GM19468 (cell line): Measurements from ENCODE around the gene FOXR1.
"Not testable (repeated sequence)": the region's sequence is repeated elsewhere in the genome, so short reads cannot be mapped to it uniquely, and the experiment has no call there.

Experiments
- ATAC-seq: cut with Tn5 transposase; IDR thresholded peaks from one replicate; pipeline ENCODE4 v1.9.1; 2021; ENCODE audit warnings: mild to moderate bottlenecking, moderate library complexity, moderate number of reproducible peaks; ENCODE audit not compliant: unreplicated experiment; ENCODE audit errors: extremely low read depth

The FOXR1 gene

GRCh38 chr11:118939953-118940598 is 31.5 kb upstream of the FOXR1 start:
- ATAC-seq: no peak

DNA sequence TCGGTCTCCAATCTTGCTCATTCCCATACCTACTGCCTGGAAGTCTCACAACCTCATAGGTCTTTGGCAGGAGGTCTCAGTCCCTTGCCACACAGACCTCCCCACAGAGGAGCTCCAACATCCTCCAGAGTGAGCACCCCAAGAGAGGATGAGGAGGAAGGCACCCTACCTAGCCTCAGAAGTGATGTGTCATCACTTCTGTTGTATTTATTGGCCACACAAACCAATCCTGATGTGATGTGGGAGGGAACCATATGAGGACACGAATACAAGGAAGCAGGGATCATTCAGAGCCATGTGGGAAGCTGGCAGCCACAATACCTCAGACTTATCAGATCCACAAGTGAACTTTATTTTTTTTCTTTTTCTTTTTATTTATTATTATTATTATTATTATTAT is 24.5 kb upstream of the FOXR1 start:
- no peak for ATAC-seq

DNA sequence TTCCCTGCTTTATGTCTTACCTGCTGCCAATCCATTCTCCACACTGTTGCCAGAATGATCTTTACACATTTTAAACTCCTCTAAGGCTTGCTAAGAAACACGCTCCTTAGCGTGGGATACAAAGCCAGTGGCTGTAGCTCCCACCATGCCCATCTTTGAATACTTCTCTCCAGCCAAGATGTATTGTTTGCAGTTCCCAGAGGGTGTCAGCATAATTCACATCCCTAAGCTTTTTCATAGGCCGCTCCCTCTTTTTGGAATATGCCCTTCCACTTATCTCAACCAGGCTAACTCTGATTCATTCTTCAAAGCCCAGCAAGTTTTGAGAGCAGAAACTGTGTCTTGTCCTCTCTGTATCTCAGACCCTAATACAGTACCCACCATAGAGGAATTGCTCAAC is 23.6 kb upstream of the FOXR1 start:
- ATAC-seq: no peak

DNA sequence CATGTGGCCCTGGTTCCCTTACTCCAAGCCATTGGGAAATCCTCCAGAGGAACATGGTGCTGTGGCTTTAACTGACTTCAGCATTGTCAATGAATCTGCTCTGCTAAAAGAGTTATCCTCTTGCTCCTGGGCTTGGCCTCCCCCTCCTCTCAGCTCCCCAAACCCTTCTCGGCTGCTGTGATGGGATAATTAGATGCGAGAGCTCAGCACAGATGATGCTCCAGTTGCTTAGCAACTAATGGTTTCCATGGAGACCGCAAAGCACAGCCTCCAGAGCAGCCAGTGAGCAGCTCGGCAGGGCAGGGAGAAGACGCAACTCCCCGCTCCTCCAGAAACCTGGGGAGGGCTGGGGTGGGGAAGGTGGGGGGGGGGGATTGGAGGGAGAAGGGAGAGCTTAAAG is 18.3 kb upstream of the FOXR1 start:
- ATAC-seq: no peak

GRCh38 chr11:118953976-118954375 is 17.6 kb upstream of the FOXR1 start:
- not testable (repeated sequence) for ATAC-seq

DNA sequence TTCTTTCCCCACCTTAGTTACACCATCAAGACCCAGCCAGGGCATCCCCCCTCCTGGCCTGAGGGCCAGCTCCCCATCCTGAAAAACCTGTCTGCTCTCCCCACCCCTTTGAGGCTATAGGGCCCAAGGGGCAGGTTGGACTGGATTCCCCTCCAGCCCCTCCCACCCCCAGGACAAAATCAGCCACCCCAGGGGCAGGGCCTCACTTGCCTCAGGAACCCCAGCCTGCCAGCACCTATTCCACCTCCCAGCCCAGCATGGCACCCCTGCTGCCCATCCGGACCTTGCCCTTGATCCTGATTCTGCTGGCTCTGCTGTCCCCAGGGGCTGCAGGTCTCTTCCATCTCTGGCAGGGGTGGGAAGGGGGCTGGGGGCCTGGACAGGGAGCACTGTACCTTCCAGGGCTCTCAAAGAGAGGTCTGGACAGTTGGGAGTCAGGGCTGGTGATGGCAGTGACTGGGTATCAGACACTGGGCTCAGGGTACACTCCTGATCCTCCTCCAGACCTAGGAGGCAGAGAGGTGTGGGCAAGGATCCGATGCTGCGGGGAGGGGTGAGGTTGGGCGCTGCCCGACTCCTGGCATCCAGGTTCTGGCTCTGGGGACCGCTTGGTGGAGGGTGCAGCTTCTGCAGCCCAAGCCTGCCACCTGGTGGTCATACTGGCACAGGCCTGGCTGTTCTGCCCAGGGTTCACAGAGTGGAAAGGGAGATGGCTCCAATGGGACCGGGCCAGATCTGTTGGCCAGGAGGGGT is 15.3 kb upstream of the FOXR1 start, which contains the start of gene UPK2:
TSS of gene UPK2 (plus strand) at position 205 of the 753 bp plus-strand sequence. CDS start at position 258, 53 bp downstream.
- peak; percentile 79 for ATAC-seq

DNA sequence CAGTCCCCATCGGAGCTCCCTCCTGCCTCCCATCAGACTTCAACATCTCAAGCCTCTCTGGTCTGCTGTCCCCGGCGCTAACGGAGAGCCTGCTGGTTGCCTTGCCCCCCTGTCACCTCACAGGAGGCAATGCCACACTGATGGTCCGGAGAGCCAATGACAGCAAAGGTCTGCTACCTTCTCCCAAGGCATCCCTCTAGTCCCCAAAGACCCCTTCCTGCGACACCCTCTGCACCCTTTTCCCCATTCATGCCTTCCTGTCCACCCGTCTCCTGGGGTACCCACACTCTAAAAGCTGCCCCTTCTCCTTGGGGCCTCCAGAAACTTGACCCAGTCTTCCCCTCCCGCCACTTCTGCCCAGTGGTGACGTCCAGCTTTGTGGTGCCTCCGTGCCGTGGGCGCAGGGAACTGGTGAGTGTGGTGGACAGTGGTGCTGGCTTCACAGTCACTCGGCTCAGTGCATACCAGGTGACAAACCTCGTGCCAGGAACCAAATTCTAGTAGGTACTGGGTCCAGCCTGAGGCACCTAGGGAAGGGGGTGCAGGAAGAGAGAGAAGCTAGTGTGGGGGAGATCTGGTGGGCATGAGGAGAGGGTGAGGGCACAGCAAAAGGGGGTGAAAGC is 14.6 kb upstream of the FOXR1 start:
- no peak for ATAC-seq

- ATAC-seq: no peak
Observed at GRCh38 chr11:118957549-118957948, 14.0 kb upstream of the FOXR1 start.

GRCh38 chr11:118957968-118958367 is 13.6 kb upstream of the FOXR1 start:
- ATAC-seq: no peak

- ATAC-seq: no peak
Observed at GRCh38 chr11:118958577-118958976, 13.0 kb upstream of the FOXR1 start.

DNA sequence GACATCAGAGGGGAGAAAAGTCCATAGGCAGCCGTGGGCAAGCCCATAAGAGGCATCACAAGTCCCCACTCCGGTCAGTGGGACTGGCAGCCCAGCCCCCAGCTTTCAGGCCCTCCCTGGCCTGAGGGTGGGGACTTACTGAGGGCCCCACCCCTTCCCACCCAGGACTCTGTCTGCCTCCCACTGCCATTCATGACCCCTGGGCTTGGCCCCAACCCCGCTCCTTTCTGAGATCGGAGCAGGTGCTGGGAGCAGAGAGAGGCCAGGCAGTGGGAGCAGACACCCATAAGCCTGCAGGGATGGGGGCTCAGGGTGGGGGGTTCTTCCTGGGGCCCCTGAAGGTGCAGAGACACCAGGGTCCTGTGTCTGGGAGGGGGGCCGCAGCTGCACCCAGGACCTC is 10.4 kb upstream of the FOXR1 start:
- no peak for ATAC-seq

- no peak for ATAC-seq
Observed at GRCh38 chr11:118961591-118961990, 10.0 kb upstream of the FOXR1 start.

- not testable (repeated sequence) for ATAC-seq
Observed at GRCh38 chr11:118969508-118969907, 2.1 kb upstream of the FOXR1 start.

GRCh38 chr11:118973985-118974384 is 2.4 kb downstream of the FOXR1 start:
- ATAC-seq: no peak

GRCh38 chr11:118975771-118976709 is 4.5 kb downstream of the FOXR1 start:
- no peak for ATAC-seq

- no peak for ATAC-seq
Observed at GRCh38 chr11:118979434-118979833, 7.9 kb downstream of the FOXR1 start.

GRCh38 chr11:118980191-118980881 is 8.8 kb downstream of the FOXR1 start:
- ATAC-seq: no peak

DNA sequence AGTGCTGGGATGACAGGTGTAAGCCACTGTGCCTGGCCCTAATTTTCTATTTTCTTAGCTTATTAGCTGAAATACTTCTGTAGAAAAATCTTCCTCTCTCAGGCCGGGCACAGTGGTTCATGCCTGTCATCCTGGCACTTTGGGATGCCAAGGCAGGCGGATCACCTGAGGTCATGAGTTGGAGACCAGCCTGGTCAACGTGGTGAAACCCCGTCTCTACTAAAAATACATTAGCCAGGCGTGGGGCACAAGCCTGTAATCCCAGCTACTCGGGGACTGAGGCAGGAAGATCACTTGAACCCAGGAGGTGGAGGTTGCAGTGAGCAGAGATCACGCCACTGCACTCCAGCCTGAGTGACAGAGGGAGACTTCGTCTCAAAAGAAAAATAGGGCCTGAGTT is 12.8 kb downstream of the FOXR1 start:
- not testable (repeated sequence) for ATAC-seq

DNA sequence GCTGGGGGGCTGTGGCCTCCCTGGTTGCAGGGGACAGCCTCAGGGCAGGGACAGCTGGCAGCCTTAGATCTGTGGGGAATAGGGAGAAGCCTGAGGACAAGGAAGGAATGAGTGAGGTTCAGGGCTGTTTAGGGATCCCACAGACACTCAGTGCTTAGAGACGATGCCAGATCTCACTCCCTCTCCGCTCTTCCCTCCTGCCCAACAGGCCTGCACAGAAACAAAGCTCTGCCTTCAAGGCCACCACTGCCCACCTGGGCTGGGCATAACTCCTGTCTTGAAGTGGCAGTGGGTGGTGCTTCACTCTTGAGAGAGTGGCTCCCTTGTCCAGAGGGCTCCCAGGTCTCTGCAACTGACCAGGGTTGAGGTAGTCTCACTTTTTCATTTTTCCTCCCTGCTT is 13.3 kb downstream of the FOXR1 start:
- no peak for ATAC-seq

- no peak for ATAC-seq
Observed at GRCh38 chr11:118988280-118988679, 16.7 kb downstream of the FOXR1 start.
